WTC11 (cell line): ENCODE measurements around the gene WWP2.

ENCODE experiments used
- ATF1 ChIP-seq: sonication (generic); formaldehyde crosslinking; IDR thresholded peaks from 2 replicates; pipeline ENCODE4 v1.8.1; 2023; ENCODE audit warnings: mild to moderate bottlenecking, moderate library complexity, missing genetic modification reagents
- ELF4 ChIP-seq: sonication (generic); formaldehyde crosslinking; IDR thresholded peaks from 2 replicates; pipeline ENCODE4 v1.8.1; 2022; ENCODE audit warnings: low read depth, mild to moderate bottlenecking, moderate library complexity, missing genetic modification reagents
- FOXK1 ChIP-seq: sonication (generic); formaldehyde crosslinking; IDR thresholded peaks from 2 replicates; pipeline ENCODE4 v1.8.0; 2022; ENCODE audit warnings: mild to moderate bottlenecking, moderate library complexity, missing genetic modification reagents
- FOXP1 ChIP-seq: sonication (generic); formaldehyde crosslinking; IDR thresholded peaks from 2 replicates; pipeline ENCODE4 v1.8.0; 2022; ENCODE audit warnings: missing genetic modification reagents, mild to moderate bottlenecking, moderate library complexity, borderline replicate concordance
- NR3C1 ChIP-seq: sonication (generic); formaldehyde crosslinking; conservative IDR thresholded peaks from 2 replicates; pipeline ENCODE4 v1.8.1; 2023; ENCODE audit warnings: low read depth, mild to moderate bottlenecking, missing genetic modification reagents
- SP1 ChIP-seq: sonication (generic); formaldehyde crosslinking; conservative IDR thresholded peaks from 2 replicates; pipeline ENCODE4 v1.8.1; 2022; ENCODE audit warnings: missing genetic modification reagents
- ZBTB43 ChIP-seq: sonication (generic); formaldehyde crosslinking; IDR thresholded peaks from 2 replicates; pipeline ENCODE4 v1.8.1; 2023; ENCODE audit warnings: mild to moderate bottlenecking, missing genetic modification reagents
- TF ChIP-seq, protein P1 (sequence below): fragments of 200-600 bp; IDR thresholded peaks from 2 replicates; pipeline ENCODE4 v1.8.0; 2022; ENCODE audit warnings: antibody characterized with exemption
- TF ChIP-seq, protein P2 (sequence below): sonication (generic); formaldehyde crosslinking; IDR thresholded peaks from 2 replicates; pipeline ENCODE4 v1.8.0; 2022; ENCODE audit warnings: mild to moderate bottlenecking, missing genetic modification reagents
- TF ChIP-seq, protein P3 (sequence below): sonication (generic); formaldehyde crosslinking; IDR thresholded peaks from 2 replicates; pipeline ENCODE4 v1.8.1; 2023; ENCODE audit warnings: mild to moderate bottlenecking, moderate library complexity, missing genetic modification reagents

GRCh38 chr16:69747115-69747514 is 15.0 kb upstream of the WWP2 start:
- TF ChIP-seq NR3C1 (no peak), SP1 (no peak), FOXP1 (CRISPR knock-in tag) (no peak), ELF4 (no peak), ZBTB43 (CRISPR knock-in tag) (no peak), FOXK1 (no peak), ATF1 (CRISPR knock-in tag) (no peak)
- TF ChIP-seq, protein P1, sequence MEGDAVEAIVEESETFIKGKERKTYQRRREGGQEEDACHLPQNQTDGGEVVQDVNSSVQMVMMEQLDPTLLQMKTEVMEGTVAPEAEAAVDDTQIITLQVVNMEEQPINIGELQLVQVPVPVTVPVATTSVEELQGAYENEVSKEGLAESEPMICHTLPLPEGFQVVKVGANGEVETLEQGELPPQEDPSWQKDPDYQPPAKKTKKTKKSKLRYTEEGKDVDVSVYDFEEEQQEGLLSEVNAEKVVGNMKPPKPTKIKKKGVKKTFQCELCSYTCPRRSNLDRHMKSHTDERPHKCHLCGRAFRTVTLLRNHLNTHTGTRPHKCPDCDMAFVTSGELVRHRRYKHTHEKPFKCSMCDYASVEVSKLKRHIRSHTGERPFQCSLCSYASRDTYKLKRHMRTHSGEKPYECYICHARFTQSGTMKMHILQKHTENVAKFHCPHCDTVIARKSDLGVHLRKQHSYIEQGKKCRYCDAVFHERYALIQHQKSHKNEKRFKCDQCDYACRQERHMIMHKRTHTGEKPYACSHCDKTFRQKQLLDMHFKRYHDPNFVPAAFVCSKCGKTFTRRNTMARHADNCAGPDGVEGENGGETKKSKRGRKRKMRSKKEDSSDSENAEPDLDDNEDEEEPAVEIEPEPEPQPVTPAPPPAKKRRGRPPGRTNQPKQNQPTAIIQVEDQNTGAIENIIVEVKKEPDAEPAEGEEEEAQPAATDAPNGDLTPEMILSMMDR = no peak
- TF ChIP-seq, protein P2, sequence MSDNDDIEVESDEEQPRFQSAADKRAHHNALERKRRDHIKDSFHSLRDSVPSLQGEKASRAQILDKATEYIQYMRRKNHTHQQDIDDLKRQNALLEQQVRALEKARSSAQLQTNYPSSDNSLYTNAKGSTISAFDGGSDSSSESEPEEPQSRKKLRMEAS (CRISPR knock-in tag) = no peak
- TF ChIP-seq, protein P3, sequence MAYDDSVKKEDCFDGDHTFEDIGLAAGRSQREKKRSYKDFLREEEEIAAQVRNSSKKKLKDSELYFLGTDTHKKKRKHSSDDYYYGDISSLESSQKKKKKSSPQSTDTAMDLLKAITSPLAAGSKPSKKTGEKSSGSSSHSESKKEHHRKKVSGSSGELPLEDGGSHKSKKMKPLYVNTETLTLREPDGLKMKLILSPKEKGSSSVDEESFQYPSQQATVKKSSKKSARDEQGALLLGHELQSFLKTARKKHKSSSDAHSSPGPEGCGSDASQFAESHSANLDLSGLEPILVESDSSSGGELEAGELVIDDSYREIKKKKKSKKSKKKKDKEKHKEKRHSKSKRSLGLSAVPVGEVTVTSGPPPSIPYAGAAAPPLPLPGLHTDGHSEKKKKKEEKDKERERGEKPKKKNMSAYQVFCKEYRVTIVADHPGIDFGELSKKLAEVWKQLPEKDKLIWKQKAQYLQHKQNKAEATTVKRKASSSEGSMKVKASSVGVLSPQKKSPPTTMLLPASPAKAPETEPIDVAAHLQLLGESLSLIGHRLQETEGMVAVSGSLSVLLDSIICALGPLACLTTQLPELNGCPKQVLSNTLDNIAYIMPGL (CRISPR knock-in tag) = no peak
